HEK293 (cell line): Measurements from ENCODE around the gene MAN2B1.

Experiments
- BCL11B ChIP-seq: fragments of 450-650 bp; formaldehyde crosslinking; IDR thresholded peaks from 2 replicates; pipeline ENCODE4 v1.5.1; 2016; ENCODE audit warnings: low read depth, missing biosample characterization, missing genetic modification characterization
- HOXC10 ChIP-seq: sonication (generic); formaldehyde crosslinking; IDR thresholded peaks from 2 replicates; pipeline ENCODE4 v1.8.1; 2023; ENCODE audit warnings: mild to moderate bottlenecking, missing genetic modification reagents
- KLF10 ChIP-seq: fragments of 450-650 bp; IDR thresholded peaks from 2 replicates; pipeline ENCODE4 v1.5.1; 2018; ENCODE audit warnings: missing biosample characterization, mild to moderate bottlenecking, missing genetic modification characterization
- KLF16 ChIP-seq: fragments of 450-650 bp; formaldehyde crosslinking; IDR thresholded peaks from 2 replicates; pipeline ENCODE4 v1.5.1; 2017; ENCODE audit warnings: missing biosample characterization, missing genetic modification characterization
- SCRT1 ChIP-seq: fragments of 450-650 bp; formaldehyde crosslinking; IDR thresholded peaks from 2 replicates; pipeline ENCODE4 v1.5.1; 2016; ENCODE audit warnings: missing biosample characterization, missing genetic modification characterization, borderline replicate concordance
- SP3 ChIP-seq: fragments of 450-650 bp; formaldehyde crosslinking; IDR thresholded peaks from 2 replicates; pipeline ENCODE4 v1.5.1; 2016; ENCODE audit warnings: missing biosample characterization, missing genetic modification characterization
- ZEB2 ChIP-seq: fragments of 450-650 bp; formaldehyde crosslinking; IDR thresholded peaks from 2 replicates; pipeline ENCODE4 v1.5.1; 2016; ENCODE audit warnings: missing biosample characterization, missing genetic modification characterization
- ZFP41 ChIP-seq: fragments of 450-650 bp; formaldehyde crosslinking; IDR thresholded peaks from 2 replicates; pipeline ENCODE4 v1.5.1; 2016; ENCODE audit warnings: missing biosample characterization, missing genetic modification characterization, borderline replicate concordance
- ZNF112 ChIP-seq: fragments of 450-650 bp; formaldehyde crosslinking; IDR thresholded peaks from 2 replicates; pipeline ENCODE4 v1.5.0; 2017; ENCODE audit warnings: missing biosample characterization, missing genetic modification characterization
- ZNF121 ChIP-seq: fragments of 450-650 bp; formaldehyde crosslinking; IDR thresholded peaks from 2 replicates; pipeline ENCODE4 v1.5.1; 2016; ENCODE audit warnings: missing biosample characterization, missing genetic modification characterization
- ZNF132 ChIP-seq: fragments of 450-650 bp; formaldehyde crosslinking; IDR thresholded peaks from 2 replicates; pipeline ENCODE4 v1.5.1; 2017; ENCODE audit warnings: missing biosample characterization, missing genetic modification characterization, borderline replicate concordance
- ZNF140 ChIP-seq: fragments of 450-650 bp; formaldehyde crosslinking; IDR thresholded peaks from 2 replicates; pipeline ENCODE4 v1.5.1; 2016; ENCODE audit warnings: missing biosample characterization, missing genetic modification characterization
- ZNF175 ChIP-seq: fragments of 450-650 bp; formaldehyde crosslinking; IDR thresholded peaks from 2 replicates; pipeline ENCODE4 v1.5.1; 2016; ENCODE audit warnings: missing biosample characterization, missing genetic modification characterization
- ZNF202 ChIP-seq: fragments of 450-650 bp; formaldehyde crosslinking; IDR thresholded peaks from 2 replicates; pipeline ENCODE4 v1.5.1; 2016; ENCODE audit warnings: missing biosample characterization, missing genetic modification characterization, borderline replicate concordance
- ZNF214 ChIP-seq: fragments of 450-650 bp; formaldehyde crosslinking; IDR thresholded peaks from 2 replicates; pipeline ENCODE4 v1.5.1; 2017; ENCODE audit warnings: missing biosample characterization, mild to moderate bottlenecking, missing genetic modification characterization, borderline replicate concordance
- ZNF311 ChIP-seq: fragments of 450-650 bp; formaldehyde crosslinking; IDR thresholded peaks from 2 replicates; pipeline ENCODE4 v1.5.1; 2017; ENCODE audit warnings: missing biosample characterization, missing genetic modification characterization, borderline replicate concordance
- ZNF341 ChIP-seq: fragments of 450-650 bp; formaldehyde crosslinking; IDR thresholded peaks from 2 replicates; pipeline ENCODE4; 2016; ENCODE audit warnings: low read depth, missing biosample characterization, missing genetic modification characterization
- ZNF354C ChIP-seq: fragments of 450-650 bp; formaldehyde crosslinking; IDR thresholded peaks from 2 replicates; pipeline ENCODE4 v1.5.1; 2016; ENCODE audit warnings: missing biosample characterization, missing genetic modification characterization, low read depth, borderline replicate concordance
- ZNF48 ChIP-seq: fragments of 450-650 bp; formaldehyde crosslinking; IDR thresholded peaks from 2 replicates; pipeline ENCODE4 v1.5.1; 2016; ENCODE audit warnings: missing biosample characterization, missing genetic modification characterization
- ZNF514 ChIP-seq: fragments of 450-650 bp; formaldehyde crosslinking; IDR thresholded peaks from 2 replicates; pipeline ENCODE4 v1.5.1; 2016; ENCODE audit warnings: missing biosample characterization, missing genetic modification characterization
- ZNF529 ChIP-seq: fragments of 450-650 bp; formaldehyde crosslinking; IDR thresholded peaks from 2 replicates; pipeline ENCODE4 v1.5.1; 2017; ENCODE audit warnings: missing genetic modification characterization, missing biosample characterization; ENCODE audit not compliant: insufficient replicate concordance
- ZNF623 ChIP-seq: fragments of 450-650 bp; formaldehyde crosslinking; IDR thresholded peaks from 2 replicates; pipeline ENCODE4 v1.5.1; 2016; ENCODE audit warnings: missing biosample characterization, missing genetic modification characterization
- ZNF830 ChIP-seq: fragments of 450-650 bp; IDR thresholded peaks from 2 replicates; pipeline ENCODE4 v1.5.0; 2018; ENCODE audit warnings: missing biosample characterization, missing genetic modification characterization, low read depth, mild to moderate bottlenecking, moderate library complexity
- ZNF837 ChIP-seq: fragments of 450-650 bp; formaldehyde crosslinking; IDR thresholded peaks from 2 replicates; pipeline ENCODE4 v1.5.1; 2016; ENCODE audit warnings: missing biosample characterization, missing genetic modification characterization
- ZSCAN16 ChIP-seq: fragments of 450-650 bp; formaldehyde crosslinking; IDR thresholded peaks from 2 replicates; pipeline ENCODE4 v1.5.1; 2016; ENCODE audit warnings: missing biosample characterization, missing genetic modification characterization
- ZSCAN23 ChIP-seq: fragments of 450-650 bp; formaldehyde crosslinking; IDR thresholded peaks from 2 replicates; pipeline ENCODE4 v1.5.1; 2016; ENCODE audit warnings: missing biosample characterization, missing genetic modification characterization
- ZXDB ChIP-seq: fragments of 450-650 bp; formaldehyde crosslinking; IDR thresholded peaks from 2 replicates; pipeline ENCODE4 v1.5.1; 2016; ENCODE audit warnings: missing biosample characterization, missing genetic modification characterization
- TF ChIP-seq, protein P1 (sequence below): IDR thresholded peaks from 2 replicates; pipeline ENCODE4 v1.6.1; 2011; ENCODE audit warnings: mild to moderate bottlenecking, low read depth, low read length, borderline replicate concordance
- TF ChIP-seq, protein P2 (sequence below): fragments of 450-650 bp; formaldehyde crosslinking; IDR thresholded peaks from 2 replicates; pipeline ENCODE4 v1.5.1; 2017; ENCODE audit warnings: missing biosample characterization, mild to moderate bottlenecking, missing genetic modification characterization, moderate library complexity
- TF ChIP-seq, protein P3 (sequence below): fragments of 450-650 bp; formaldehyde crosslinking; IDR thresholded peaks from 2 replicates; pipeline ENCODE4 v1.5.1; 2016; ENCODE audit warnings: missing biosample characterization, missing genetic modification characterization
- TF ChIP-seq, protein P4 (sequence below): fragments of 450-650 bp; formaldehyde crosslinking; IDR thresholded peaks from 2 replicates; pipeline ENCODE4 v1.5.1; 2016; ENCODE audit warnings: missing biosample characterization, missing genetic modification characterization
- TF ChIP-seq, protein P5 (sequence below): fragments of 450-650 bp; formaldehyde crosslinking; IDR thresholded peaks from 2 replicates; pipeline ENCODE4 v1.5.1; 2016; ENCODE audit warnings: missing biosample characterization, missing genetic modification characterization

The MAN2B1 gene

DNA sequence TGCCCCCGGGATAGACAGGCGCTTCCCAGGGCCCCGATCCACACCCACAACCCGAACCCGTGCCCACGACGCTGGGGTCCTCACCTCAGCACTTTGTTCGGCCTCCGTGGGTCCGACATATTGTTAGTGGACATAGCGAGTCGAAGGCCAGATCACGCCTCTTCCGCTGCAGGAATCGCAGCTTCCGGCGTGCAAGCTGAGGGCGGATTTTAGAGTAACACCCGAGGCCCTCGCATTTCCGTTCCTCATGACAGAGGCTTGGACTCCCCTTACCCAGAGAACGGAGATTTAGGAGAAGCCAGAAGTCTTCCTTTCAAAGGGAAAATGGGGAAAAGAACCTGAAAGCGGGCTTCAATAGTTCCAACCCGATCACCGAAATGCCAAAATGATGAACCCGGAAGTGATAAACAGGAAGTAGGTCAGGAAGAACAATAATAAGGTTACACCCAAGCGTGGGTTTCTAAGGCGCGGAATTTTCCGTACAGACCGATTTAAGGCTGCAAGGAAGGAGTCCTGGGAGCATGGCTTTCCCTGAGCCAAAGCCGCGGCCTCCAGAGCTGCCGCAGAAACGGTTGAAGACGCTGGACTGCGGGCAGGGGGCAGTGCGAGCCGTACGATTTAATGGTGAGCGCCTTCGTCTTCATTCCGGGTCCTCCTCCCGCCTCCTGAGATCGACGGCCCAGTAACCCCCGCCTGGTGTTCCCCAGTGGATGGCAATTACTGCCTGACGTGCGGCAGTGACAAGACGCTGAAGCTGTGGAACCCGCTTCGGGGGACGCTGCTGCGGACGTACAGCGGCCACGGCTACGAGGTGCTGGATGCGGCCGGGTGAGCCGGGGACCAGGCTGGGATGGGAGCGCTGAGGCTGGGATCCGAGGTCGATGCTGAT, 3.0 kb upstream of the MAN2B1 start (continued):
- TF ChIP-seq, protein P1, sequence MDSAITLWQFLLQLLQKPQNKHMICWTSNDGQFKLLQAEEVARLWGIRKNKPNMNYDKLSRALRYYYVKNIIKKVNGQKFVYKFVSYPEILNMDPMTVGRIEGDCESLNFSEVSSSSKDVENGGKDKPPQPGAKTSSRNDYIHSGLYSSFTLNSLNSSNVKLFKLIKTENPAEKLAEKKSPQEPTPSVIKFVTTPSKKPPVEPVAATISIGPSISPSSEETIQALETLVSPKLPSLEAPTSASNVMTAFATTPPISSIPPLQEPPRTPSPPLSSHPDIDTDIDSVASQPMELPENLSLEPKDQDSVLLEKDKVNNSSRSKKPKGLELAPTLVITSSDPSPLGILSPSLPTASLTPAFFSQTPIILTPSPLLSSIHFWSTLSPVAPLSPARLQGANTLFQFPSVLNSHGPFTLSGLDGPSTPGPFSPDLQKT: no peak
- TF ChIP-seq HOXC10 (CRISPR knock-in tag): no peak
- no peak for TF ChIP-seq ZNF830
- TF ChIP-seq, protein P2, sequence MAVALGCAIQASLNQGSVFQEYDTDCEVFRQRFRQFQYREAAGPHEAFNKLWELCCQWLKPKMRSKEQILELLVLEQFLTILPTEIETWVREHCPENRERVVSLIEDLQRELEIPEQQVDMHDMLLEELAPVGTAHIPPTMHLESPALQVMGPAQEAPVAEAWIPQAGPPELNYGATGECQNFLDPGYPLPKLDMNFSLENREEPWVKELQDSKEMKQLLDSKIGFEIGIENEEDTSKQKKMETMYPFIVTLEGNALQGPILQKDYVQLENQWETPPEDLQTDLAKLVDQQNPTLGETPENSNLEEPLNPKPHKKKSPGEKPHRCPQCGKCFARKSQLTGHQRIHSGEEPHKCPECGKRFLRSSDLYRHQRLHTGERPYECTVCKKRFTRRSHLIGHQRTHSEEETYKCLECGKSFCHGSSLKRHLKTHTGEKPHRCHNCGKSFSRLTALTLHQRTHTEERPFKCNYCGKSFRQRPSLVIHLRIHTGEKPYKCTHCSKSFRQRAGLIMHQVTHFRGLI (tag by site-specific recombination): peak; percentile 75; the same call in 1 of the 2 replicates
- TF ChIP-seq ZNF202: no peak
- TF ChIP-seq KLF16: peak; percentile 95
- TF ChIP-seq ZSCAN16: no peak
- no peak for TF ChIP-seq ZNF341 (tag by site-specific recombination)
- TF ChIP-seq BCL11B: no peak
- no peak for TF ChIP-seq ZNF311 (tag by site-specific recombination)
- TF ChIP-seq, protein P3, sequence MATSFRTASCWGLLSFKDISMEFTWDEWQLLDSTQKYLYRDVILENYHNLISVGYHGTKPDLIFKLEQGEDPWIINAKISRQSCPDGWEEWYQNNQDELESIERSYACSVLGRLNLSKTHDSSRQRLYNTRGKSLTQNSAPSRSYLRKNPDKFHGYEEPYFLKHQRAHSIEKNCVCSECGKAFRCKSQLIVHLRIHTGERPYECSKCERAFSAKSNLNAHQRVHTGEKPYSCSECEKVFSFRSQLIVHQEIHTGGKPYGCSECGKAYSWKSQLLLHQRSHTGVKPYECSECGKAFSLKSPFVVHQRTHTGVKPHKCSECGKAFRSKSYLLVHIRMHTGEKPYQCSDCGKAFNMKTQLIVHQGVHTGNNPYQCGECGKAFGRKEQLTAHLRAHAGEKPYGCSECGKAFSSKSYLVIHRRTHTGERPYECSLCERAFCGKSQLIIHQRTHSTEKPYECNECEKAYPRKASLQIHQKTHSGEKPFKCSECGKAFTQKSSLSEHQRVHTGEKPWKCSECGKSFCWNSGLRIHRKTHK (tag by site-specific recombination): no peak
- peak; percentile 86; the same call in 1 of the 2 replicates for TF ChIP-seq KLF10 (tag by site-specific recombination)
- no peak for TF ChIP-seq ZNF175
- peak; percentile 96 for TF ChIP-seq ZXDB (tag by site-specific recombination)
- peak; percentile 80 for TF ChIP-seq ZEB2
- no peak for TF ChIP-seq ZNF112
- TF ChIP-seq ZNF529 (tag by site-specific recombination): no peak
- no peak for TF ChIP-seq ZNF354C (tag by site-specific recombination)
- TF ChIP-seq, protein P4, sequence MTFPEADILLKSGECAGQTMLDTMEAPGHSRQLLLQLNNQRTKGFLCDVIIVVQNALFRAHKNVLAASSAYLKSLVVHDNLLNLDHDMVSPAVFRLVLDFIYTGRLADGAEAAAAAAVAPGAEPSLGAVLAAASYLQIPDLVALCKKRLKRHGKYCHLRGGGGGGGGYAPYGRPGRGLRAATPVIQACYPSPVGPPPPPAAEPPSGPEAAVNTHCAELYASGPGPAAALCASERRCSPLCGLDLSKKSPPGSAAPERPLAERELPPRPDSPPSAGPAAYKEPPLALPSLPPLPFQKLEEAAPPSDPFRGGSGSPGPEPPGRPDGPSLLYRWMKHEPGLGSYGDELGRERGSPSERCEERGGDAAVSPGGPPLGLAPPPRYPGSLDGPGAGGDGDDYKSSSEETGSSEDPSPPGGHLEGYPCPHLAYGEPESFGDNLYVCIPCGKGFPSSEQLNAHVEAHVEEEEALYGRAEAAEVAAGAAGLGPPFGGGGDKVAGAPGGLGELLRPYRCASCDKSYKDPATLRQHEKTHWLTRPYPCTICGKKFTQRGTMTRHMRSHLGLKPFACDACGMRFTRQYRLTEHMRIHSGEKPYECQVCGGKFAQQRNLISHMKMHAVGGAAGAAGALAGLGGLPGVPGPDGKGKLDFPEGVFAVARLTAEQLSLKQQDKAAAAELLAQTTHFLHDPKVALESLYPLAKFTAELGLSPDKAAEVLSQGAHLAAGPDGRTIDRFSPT (tag by site-specific recombination): no peak
- TF ChIP-seq ZNF48 (tag by site-specific recombination): no peak
- TF ChIP-seq SCRT1 (tag by site-specific recombination): no peak
- TF ChIP-seq ZNF214 (tag by site-specific recombination): no peak
- TF ChIP-seq, protein P5, sequence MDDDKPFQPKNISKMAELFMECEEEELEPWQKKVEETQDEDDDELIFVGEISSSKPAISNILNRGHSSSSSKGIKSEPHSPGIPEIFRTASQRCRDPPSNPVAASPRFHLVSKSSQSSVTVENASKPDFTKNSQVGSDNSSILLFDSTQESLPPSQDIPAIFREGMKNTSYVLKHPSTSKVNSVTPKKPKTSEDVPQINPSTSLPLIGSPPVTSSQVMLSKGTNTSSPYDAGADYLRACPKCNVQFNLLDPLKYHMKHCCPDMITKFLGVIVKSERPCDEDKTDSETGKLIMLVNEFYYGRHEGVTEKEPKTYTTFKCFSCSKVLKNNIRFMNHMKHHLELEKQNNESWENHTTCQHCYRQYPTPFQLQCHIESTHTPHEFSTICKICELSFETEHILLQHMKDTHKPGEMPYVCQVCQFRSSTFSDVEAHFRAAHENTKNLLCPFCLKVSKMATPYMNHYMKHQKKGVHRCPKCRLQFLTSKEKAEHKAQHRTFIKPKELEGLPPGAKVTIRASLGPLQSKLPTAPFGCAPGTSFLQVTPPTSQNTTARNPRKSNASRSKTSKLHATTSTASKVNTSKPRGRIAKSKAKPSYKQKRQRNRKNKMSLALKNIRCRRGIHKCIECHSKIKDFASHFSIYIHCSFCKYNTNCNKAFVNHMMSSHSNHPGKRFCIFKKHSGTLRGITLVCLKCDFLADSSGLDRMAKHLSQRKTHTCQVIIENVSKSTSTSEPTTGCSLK (tag by site-specific recombination): no peak
- no peak for TF ChIP-seq ZNF514 (tag by site-specific recombination)
- no peak for TF ChIP-seq ZFP41
- TF ChIP-seq ZNF623 (tag by site-specific recombination): peak; percentile 28; the same call in 1 of the 2 replicates
- no peak for TF ChIP-seq ZNF132
- peak; percentile 82 for TF ChIP-seq SP3 (tag by site-specific recombination)
- TF ChIP-seq ZNF121 (tag by site-specific recombination): no peak
- TF ChIP-seq ZSCAN23: peak; percentile 88; the same call in 1 of the 2 replicates
- TF ChIP-seq ZNF140 (tag by site-specific recombination): no peak
- TF ChIP-seq ZNF837 (tag by site-specific recombination): 0 out of 2 replicates have a peak, but pooled peaks have one; percentile 2
